DMS153 treated with DMSO at 0.1 percent for 48 hours (cell line): ENCODE data around the gene LRIG1.

ENCODE experiments used
- DNase-seq: peaks from one replicate; lab custom pipeline; 2025; ENCODE audit not compliant: unreplicated experiment; lab: John Stamatoyannopoulos, UW

The LRIG1 gene

DNA sequence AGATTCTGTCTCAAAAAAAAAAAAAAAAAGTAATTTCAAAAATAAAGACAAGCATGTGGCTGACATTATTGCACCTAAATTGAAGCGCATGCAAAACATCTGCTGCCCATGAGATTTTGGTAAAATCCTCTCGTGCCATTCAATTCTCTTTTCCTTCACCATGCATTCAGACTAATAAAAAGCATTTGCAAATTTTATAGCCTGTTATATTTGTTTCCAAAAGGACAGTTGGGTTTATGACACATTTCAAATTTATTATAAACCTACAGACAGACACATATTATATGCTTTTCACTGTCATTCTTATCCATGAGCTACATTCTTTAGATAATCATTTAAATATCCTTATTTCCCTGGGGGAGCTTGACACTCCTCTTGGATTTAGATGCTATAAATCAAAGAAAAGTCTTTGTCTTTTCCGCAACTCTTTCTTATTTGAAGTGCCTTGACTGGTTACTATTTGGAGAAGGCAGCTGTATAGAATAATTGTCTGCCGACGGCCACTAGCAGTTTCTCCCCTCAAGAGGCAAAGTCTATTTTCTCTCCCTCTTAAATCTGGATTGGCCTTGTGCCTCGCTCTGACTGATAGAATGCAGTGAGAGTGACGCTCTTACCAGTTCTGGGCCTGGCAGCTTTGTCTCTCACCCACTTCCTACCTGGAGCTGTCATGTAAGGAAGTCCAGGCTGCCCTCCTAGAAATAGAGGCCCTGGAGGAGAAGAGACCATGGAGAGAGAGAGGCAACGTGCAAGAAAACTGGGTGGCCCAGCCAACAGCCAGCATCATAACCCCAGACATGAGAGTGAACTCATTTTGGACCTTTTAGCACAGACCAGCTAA lies 6.8 kb upstream of the LRIG1 start:
- no peak for DNase-seq

DNA sequence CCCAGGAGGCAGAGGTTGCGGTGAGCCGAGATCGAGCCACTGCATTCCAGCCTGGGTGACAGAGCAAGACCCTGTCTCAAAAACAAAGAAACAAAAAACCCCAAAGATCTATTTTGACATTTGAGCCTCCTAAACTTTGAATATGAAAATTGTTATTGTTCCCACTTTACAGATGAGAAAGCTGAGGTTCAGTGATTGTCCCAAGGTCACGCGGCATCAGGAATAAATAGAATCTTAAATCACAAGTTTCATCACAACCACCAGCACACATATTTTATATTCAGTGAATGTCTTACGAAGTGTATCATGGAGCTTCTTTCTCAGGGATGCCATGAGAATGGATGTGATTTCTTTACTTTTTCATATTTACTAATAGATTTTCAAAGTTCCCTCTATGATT lies 5.3 kb upstream of the LRIG1 start:
- DNase-seq: no peak

DNA sequence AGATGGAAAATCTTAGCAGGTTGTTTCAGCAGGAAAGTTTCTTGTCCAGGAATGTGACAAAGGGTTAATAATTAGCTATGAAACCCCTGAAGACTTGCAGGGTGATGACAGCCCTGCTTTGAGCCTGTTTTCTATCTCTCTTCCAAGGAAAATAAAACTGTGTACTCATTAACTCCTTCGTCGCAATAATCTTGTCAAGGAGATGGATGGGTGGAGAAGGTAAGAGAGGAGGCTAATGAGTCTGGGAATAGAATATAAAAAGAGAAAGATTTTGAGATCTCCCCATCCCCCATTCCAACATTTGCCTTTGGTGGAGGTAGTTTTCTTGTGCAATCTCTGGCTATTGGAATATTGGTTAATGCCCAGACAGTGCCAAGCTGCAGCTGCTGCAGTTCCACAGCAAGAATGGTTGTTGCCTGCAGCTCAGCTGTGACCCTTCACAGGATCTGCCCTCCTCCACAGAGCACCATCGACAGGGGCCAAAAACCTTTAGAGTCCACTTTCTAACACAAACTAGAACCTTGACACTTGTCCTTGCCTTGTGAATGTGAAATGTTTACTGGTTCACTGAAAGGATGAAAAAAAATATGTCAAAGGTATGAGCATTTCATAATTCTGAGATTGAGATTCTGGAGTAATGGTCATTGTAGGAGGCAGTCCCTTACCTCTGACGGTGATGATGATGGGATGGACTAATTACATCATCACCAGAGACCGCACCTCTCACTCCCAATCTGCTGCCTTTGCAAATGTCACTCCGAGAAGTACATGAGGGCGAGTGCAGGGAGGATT lies 4.2 kb upstream of the LRIG1 start:
- DNase-seq: no peak

DNA sequence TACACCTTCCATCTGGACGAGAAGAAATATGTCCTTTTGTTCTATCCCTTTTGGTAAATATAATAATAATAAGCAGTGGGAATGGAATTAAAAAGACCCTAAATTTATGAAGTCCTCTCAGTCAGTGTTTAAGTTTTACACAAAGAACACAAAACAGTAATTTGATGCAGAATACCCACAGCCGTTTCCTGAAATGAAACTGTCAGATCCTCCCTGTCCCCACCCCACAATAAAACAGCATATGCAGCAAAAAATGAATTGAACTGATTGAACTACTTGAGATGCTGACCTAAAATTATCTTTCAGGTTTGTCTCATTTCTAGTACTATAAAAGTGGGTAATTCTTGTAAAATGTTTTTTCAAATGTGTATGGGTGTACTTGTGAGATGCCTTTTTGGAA lies 2.2 kb upstream of the LRIG1 start:
- DNase-seq: no peak

DNA sequence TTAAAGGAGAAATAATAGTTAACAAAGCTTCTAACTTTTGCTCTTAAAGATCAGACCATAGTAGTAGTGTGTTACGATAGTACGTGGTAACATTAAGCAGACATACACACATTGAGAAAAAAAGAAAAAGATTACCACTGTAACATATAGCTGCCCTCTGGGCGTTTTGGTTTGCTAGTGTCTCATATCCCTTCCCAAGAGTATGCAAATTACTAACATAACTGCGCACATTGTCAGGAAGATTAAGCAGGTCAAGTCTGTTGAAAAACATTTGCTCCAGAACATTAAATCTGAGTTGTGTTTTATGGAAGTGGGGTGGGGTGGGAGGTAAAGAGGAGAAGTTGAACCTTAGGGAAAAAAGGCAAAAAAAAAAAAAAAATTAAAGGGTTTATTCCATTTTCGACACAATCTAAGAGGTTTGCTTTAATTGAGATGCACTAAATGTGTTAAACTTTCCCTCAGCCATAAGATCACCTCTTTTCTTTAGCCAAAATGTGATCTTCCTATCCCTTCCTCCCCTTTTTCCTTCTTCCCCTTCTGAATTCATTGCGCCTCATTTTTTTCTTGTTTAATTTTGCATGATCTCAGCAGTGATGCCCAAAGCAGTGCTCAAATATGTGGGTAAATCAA lies 1.5 kb upstream of the LRIG1 start:
- DNase-seq: no peak

DNA sequence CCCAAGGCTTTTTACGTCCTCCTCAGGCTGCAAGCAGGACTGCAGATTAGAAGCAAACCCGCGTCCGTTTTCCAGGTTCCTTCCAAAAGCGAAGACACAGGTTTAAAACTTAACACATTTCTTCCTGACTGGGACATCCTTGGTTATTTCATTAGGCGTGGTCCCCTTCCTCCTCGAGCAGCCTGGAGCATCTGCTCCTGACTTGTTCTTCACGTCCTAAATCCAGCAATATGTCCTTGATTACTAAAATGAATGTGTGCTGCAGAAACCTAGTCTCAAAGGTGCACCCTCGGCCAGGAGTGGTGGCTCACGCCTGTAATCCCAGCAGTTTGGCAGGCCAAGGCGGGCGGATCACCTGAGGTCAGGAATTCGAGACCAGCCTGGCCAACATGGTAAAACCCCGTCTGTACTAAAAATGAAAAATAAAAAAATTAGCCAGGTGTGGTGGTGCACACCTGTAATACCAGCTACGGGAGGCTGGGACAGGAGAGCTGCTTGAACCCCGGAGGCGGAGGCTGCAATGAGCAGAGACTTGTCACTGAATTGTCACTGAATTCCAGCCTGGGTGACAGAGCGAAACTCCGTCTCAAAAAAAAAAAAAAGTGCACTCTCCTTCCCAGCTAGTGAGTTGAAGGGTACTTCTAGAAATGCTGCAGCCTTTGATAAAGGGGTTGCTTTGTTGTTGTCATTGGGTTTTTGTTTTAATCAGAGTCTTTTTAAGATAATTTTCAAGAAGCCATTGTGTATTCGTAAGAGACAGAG lies 842 bp upstream of the LRIG1 start:
- DNase-seq: no peak

DNA sequence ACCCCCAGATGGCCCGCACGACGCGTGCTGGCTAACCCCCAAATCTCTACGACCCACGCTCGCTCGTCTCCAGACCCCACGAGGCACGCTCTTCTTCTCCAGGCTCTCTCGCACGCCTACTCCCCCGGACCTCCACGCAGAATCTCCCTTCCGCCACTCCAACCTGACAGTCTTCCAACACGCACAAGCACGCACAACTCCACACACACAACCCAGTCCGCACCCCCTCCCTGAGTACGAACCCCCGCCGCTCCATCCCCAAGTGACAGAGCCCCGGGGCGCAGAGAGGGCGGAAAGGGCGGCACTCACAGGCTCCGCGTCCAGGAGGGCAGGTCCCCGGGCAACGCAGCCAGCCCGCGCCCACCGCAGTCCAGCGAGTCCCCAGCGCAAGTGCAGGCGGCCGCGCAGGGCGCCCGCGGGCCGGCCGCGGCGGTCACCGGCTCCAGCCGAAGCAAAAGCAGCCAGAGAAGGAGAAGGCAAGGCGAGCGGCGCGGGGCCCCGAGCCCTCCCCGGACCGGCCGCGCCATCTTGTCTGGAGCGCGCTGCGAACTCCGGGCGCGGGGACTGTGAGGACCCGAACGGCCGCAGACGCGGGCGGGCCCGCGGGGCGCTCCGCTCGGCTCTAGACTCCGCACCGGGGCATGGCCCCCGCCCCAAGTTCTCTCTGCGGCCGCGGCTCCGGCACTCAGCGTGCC lies 794 bp downstream of the LRIG1 start:
- DNase-seq: no peak

DNA sequence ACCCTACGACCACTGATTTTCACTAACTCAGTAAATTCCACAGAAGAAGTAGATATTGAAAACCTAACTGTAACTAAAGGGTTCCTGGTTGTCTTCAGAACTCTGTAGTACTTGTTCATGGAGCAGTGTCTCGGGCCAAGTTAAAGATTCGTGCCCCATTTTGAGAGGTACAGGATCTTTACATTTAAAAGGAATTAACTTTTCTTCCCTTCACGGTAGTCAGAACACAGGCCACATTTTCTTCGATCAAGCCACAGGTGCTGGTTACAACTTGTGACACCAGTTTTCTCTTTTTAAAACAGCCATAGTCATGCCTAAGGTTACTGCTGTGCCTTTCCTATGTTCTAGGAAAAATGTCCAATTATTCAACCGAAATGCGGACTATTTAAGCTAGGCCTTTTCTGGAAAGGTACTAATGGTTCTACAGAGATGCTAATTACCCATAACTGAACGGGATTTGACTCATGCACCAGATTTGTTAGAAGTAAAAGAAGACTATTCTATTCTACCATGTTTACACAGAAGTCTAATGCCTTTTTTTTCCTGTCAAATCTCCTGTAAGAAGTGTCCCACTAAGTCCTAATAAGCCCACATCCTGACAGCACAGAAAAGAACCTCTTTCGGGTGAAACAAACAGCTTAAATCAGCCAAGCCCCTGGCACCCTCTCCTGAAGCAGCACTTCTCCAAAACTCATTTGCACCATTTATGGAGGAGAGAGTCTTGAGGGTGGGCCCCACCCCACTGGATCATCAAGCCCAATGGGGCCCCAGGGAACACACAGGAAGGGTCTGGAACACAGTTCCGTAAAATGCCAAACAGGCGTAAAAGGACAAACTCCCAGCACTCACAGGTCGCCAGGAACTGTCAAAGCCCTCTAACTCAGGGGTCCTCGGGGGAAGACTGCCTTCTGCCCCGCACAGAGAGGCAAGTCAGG lies 1.9 kb downstream of the LRIG1 start:
- DNase-seq: no peak

DNA sequence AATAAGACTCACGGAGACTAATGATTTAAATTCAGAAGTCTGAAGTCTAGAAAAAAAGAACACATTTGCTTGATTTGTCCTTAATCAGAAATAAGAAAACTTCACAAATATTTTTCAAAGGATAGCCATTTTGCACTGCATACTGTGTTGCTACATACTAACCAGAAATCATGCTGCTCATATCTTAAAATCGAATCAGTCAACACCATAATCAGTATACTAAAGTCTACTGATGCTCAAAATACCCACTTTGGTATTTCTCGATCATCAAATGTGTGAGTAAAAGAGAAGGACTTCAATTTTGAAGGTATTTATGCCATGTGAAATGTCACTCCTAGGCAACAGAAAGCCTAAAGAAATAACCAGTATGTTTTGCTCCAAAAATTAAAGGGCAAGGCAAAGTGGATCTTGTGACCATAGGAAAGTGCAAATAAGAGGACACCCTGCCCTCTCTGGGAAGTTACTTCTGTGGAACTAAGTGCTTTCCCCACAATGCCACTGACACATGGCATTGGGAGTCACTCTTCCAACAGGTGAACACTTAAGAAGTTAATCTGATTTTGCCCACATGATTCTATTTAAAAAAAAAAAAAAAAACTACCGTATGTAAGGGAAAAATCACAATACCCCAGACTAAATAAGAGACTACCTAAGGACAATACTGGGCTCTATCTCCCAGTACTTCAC lies 2.7 kb downstream of the LRIG1 start:
- no peak for DNase-seq

DNA sequence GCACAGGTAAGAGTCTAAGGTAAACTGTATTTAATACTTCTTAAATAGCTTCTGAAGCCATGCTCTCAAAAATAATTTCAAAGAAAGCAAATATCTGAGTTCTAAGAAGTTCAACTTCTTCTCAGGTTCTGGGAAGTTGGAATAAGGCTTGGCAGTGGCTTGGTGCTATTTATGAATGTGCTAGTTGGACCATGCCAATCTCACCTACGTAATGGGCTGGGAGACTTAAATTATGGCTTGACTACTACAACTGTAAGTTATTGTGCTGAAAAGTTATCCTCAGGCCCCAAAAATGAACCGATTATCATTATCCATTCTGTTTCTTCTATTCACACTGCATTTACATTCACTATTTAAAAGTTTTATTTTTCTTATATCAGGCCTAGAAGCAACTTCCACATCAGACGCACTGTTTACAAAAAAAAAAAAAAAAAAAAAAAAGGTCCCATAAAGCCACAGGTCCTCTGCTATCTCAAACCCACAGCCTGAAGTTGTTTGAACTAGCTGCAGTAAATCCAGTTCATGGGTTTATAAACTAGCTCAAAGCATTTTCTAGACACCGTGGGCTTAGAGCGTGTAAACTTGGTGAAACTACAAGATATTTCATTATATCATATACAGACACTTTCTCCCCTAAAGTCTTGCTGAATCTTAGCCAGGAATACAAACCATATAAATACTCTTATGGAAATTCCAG lies 3.4 kb downstream of the LRIG1 start:
- no peak for DNase-seq

DNA sequence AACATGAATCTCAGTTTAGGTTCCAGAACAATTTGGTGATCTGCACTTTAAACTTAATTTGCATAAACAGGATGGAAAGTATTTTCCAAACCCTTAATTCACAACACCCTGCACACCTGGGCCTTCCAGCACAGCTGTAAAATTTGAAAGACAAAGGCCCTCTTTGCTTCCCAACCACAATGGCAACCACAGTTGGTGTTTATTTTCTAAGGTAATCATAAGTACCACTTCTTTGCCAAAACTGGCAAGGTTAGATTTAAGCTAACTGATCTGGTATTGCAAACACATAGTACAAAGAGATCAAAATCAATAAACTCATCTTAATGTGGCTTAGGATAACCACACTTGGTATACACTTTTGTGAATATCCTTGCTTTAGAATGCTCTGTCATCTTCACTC lies 4.1 kb downstream of the LRIG1 start:
- DNase-seq: no peak

DNA sequence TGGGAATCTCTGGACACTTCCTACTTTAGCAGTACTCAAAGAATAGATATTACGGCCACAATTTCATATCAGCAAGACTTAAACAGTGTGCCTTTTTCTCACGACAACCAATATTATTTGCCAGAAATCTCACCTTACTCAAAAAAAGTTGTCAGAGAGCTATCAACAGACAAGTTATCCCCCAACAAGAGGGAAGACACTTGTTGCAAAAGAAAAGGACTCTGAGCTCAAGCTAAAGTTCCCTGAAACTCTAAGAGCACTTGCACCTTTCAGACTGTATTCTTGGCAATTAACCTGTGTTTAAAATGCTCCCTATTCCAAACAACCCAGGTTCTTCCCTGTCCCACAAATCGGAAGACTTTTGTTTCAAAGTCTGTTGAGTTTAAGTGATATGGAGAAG lies 4.5 kb downstream of the LRIG1 start:
- DNase-seq: no peak

DNA sequence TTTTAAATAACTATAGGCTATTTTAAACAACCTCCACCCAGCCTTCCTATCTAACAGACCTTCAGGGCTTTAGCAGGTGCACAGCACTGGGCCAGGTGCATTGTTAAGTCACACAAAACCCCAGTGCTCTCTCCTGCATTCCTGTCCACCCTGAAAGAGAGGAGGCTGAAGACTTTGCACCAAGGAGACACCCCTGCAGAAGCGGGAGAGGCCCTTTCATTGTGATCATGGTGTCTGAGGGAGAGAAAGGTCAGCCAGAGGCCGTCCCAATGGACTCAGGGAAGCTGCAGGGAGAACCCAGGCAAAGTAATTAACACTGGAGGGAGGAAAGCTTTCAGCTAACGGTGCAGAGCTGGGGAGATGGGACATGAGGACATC lies 5.2 kb downstream of the LRIG1 start:
- DNase-seq: no peak

DNA sequence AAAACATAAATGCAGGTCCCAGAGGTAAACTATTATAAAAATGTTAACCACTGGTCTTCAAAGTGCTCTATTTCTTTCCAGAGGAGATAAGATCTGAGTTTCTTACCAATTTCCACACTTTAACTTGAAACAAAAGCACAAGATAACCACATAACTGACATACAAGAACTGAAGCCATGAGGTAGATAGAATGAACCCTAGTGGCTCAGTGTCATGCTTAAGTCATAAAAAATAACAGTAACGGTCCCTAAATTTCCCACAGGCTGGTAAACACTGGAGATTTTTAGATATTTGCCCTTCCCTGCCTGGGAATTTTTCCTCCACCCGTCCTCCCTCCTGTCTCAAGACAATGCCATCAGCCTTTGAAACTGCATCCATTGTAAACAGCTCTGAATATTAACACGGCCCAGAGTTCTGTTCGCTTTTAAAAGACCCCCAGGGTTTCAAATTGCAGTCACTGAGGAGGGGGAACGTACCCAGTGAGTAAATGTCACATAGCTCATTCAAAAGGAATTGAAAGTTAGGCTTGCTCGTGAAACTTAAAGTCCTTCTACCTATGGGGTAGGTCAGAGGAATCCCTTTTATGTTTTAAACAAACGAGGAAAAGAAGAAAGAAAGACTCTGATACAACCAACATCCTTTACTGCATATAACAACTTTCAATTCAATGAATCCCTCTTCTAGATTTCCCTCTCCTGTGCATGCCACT lies 5.7 kb downstream of the LRIG1 start:
- DNase-seq: no peak

DNA sequence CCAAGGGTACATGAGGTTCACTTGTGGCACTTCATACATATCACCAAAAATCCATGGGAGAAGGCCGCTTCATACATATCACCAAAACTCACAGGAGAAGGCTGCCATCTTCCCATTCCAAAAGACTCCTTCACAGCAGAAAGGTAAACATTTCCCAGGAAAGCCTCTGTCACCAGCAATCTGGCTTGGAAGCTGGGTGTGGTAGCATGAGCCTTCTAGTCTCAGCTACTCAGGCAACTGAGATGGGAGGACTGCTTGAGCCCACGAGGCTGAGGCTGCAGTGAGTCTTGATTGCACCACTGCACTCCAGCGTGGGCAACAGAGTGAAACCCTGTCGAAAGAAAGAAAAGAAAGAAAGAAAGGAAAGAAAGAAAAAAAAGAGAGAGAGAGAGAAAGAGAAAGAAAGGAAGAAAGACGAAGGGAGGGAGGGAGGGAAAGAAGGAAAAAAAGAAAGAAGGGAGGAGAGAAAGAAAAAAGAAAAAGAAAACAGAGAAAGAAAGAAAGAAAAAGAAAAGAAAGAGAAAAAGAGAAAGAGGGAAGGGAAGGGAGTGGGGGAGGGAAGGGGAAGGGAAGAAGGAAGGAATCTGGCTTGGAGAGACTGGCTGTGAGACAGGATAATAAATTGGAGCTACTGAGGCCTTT lies 7.2 kb downstream of the LRIG1 start:
- no peak for DNase-seq

DNA sequence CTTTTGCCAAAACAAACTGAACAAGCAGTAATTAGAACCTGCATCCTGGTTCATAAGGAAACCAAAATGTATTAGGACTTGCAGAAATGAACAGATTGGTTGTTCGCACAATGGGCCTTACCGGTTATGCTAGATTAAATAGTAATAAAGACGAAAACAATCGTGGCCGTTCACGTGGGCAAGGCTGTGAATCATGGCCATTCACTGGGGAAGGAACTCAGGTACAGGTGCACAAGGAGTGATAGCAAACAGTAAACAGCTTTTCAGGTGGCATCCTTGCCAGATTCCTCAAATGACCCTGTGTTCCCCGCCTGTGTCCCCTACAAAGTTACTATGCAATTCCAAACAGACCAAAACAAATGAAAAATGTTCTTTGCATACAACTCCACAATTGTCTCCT lies 8.2 kb downstream of the LRIG1 start:
- DNase-seq: peak; percentile 39

DNA sequence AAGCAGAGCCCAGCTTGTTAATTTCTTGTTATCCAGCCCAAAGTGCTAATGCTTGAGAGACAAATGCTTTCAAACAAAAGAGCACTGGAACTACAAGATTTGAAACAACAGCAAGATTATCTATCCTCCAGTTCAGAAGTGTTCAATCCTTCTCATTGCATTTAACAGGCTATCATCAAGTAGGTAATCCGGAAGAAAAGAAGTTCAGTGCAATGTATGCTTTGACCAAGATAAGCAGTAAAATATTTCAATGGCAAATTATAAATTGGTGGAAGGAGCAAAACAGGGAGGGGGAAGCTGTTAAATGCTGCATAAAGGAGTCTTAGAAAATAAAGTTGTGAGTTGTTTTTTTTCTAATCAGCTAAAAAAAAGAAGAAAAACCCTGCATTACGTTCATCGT lies 8.8 kb downstream of the LRIG1 start:
- DNase-seq: no peak
